KMS-11 (cell line): ENCODE measurements around the gene PRAMEF6.
"Not testable (repeated sequence)": the region's sequence is repeated elsewhere in the genome, so short reads cannot be mapped to it uniquely, and the experiment has no call there.

Source experiments
- H2AFZ ChIP-seq: fragments of 200-600 bp; sonication (generic); 2 replicates; pipeline ENCODE4 v1.6.1; 2016; ENCODE audit warnings: antibody characterized with exemption, mixed run types, low read depth
- H3K27ac ChIP-seq: fragments of 200-600 bp; sonication (generic); 2 replicates; pipeline ENCODE4 v1.6.1; 2016; ENCODE audit warnings: mild to moderate bottlenecking, mixed run types
- H3K27me3 ChIP-seq: fragments of 200-600 bp; sonication (generic); 2 replicates; pipeline ENCODE4 v1.6.1; 2017; ENCODE audit warnings: mild to moderate bottlenecking, low read depth, mixed run types, moderate library complexity; ENCODE audit not compliant: insufficient read depth
- H3K36me3 ChIP-seq: fragments of 200-600 bp; sonication (generic); 2 replicates; pipeline ENCODE4 v1.6.1; 2017; ENCODE audit warnings: mild to moderate bottlenecking, mixed run types; ENCODE audit not compliant: insufficient read depth
- H3K4me1 ChIP-seq: fragments of 200-600 bp; sonication (generic); 2 replicates; pipeline ENCODE4 v1.6.1; 2016; ENCODE audit warnings: mild to moderate bottlenecking, low read depth, mixed run types; ENCODE audit not compliant: poor library complexity, severe bottlenecking
- H3K4me2 ChIP-seq: fragments of 200-600 bp; sonication (generic); 2 replicates; pipeline ENCODE4 v1.7.0; 2016; ENCODE audit warnings: mild to moderate bottlenecking, mixed run types
- H3K4me3 ChIP-seq: fragments of 200-600 bp; sonication (generic); IDR thresholded peaks from 2 replicates; pipeline ENCODE4 v1.6.1; 2017; ENCODE audit warnings: low read depth, low read length, mixed read lengths; ENCODE audit not compliant: insufficient read depth
- H3K79me2 ChIP-seq: fragments of 200-600 bp; sonication (generic); 2 replicates; pipeline ENCODE4 v1.6.1; 2016; ENCODE audit warnings: low read depth, mixed run types; ENCODE audit not compliant: insufficient read depth
- H3K9ac ChIP-seq: fragments of 200-600 bp; sonication (generic); 2 replicates; pipeline ENCODE4 v1.6.1; 2016; ENCODE audit warnings: mild to moderate bottlenecking, mixed run types
- H4K20me1 ChIP-seq: fragments of 200-600 bp; sonication (generic); 2 replicates; pipeline ENCODE4 v1.6.1; 2016; ENCODE audit warnings: mild to moderate bottlenecking, mixed run types; ENCODE audit not compliant: insufficient read depth

PRAMEF6 gene

GRCh38 chr1:12947480-12947879 is at the start of gene PRAMEF6:
Gene PRAMEF6 (minus strand): TSS chr1:12947580. CDS start chr1:12942518, 5,062 bp downstream.
- H3K4me2 ChIP-seq, H4K20me1 ChIP-seq, H3K4me1 ChIP-seq, H3K9ac ChIP-seq, H3K36me3 ChIP-seq, H2AFZ ChIP-seq, H3K27me3 ChIP-seq, H3K79me2 ChIP-seq, H3K27ac ChIP-seq, H3K4me3 ChIP-seq: not testable (repeated sequence)

DNA sequence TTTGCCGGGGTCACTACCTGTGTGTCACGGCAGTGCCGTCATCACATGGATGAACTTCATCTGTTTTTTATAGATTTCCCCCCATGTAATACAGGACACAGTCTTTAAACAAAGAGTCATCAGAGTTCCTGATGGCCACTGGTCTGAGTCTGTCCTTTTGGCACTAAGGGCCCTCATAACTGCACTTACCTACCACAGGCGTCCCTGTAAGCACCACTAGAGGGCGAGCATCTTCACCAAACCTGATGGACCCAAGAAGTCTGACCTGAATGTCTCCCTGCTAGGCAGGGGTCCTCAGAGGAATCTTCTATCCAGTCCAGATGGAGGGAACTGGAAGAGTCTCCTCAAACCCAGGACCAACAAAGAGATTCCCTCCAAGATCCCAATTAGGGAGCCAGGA is 23.0 kb downstream of the PRAMEF6 start:
- H3K4me3 ChIP-seq, H3K27ac ChIP-seq, H4K20me1 ChIP-seq, H3K9ac ChIP-seq, H3K4me2 ChIP-seq, H2AFZ ChIP-seq, H3K4me1 ChIP-seq, H3K36me3 ChIP-seq, H3K27me3 ChIP-seq, H3K79me2 ChIP-seq: not testable (repeated sequence)

- not testable (repeated sequence) for H3K4me3 ChIP-seq, H3K9ac ChIP-seq, H4K20me1 ChIP-seq, H2AFZ ChIP-seq, H3K36me3 ChIP-seq, H3K4me2 ChIP-seq, H3K79me2 ChIP-seq, H3K27ac ChIP-seq, H3K27me3 ChIP-seq, H3K4me1 ChIP-seq
Observed at GRCh38 chr1:12921749-12922148, 25.6 kb downstream of the PRAMEF6 start.

- H3K27ac ChIP-seq, H3K4me2 ChIP-seq, H3K27me3 ChIP-seq, H3K79me2 ChIP-seq, H2AFZ ChIP-seq, H3K36me3 ChIP-seq, H4K20me1 ChIP-seq, H3K4me3 ChIP-seq, H3K4me1 ChIP-seq, H3K9ac ChIP-seq: not testable (repeated sequence)
Observed at GRCh38 chr1:12916310-12916709, 31.1 kb downstream of the PRAMEF6 start, which contains the start of gene PRAMEF7. Gene PRAMEF7 (plus strand): TSS chr1:12916610. CDS start chr1:12917693, 1,083 bp downstream.

GRCh38 chr1:12903793-12904572 is 43.4 kb downstream of the PRAMEF6 start:
- H2AFZ ChIP-seq, H4K20me1 ChIP-seq, H3K79me2 ChIP-seq, H3K4me1 ChIP-seq, H3K4me2 ChIP-seq, H3K9ac ChIP-seq, H3K27ac ChIP-seq, H3K4me3 ChIP-seq, H3K36me3 ChIP-seq, H3K27me3 ChIP-seq: not testable (repeated sequence)

- H3K4me3 ChIP-seq, H2AFZ ChIP-seq, H3K79me2 ChIP-seq, H3K4me1 ChIP-seq, H3K27ac ChIP-seq, H3K36me3 ChIP-seq, H3K4me2 ChIP-seq, H3K9ac ChIP-seq, H4K20me1 ChIP-seq, H3K27me3 ChIP-seq: not testable (repeated sequence)
Observed at GRCh38 chr1:12899186-12899585, 48.2 kb downstream of the PRAMEF6 start.

DNA sequence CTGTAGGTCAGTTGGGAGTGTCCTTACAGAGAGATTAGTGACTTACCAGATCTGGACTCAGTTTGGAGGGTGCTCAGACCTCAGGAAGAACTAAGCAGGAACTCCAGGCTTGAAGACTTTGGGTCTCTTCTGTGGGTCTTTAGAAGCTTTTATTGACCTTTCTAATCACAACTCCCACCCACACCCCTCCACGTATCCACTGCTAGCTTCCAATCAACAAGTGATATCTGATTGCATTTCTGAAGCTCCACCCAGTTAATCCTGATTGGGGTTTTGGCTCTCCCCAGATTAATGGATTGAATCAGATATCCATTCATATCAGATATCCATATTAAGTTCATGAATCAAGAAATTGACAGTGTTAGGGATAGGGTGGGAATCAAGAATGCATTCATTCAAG is 49.2 kb downstream of the PRAMEF6 start, which contains the start of gene PRAMEF10:
TSS of gene PRAMEF10 (minus strand) at position 101 of the 400 bp plus-strand sequence. CDS start 2,423 bp downstream, outside the sequence.
- not testable (repeated sequence) for H3K9ac ChIP-seq, H2AFZ ChIP-seq, H3K4me2 ChIP-seq, H3K4me3 ChIP-seq, H3K27ac ChIP-seq, H4K20me1 ChIP-seq, H3K79me2 ChIP-seq, H3K4me1 ChIP-seq, H3K36me3 ChIP-seq, H3K27me3 ChIP-seq
